Smooth muscle cell (in vitro differentiated cells): ENCODE data around the gene NECAB2. TPM values are rescaled to one million over a fixed set of nuclear protein-coding genes. Genes with fewer than 3 reads are reported as not detected.

Experiments used
- DNase-seq: peaks from one replicate; lab custom pipeline; 2025; ENCODE audit not compliant: unreplicated experiment; lab: John Stamatoyannopoulos, UW
- H2AFZ ChIP-seq: fragments of 200-600 bp; sonication (generic); 2 replicates; pipeline ENCODE4 v1.6.0; 2016; ENCODE audit warnings: antibody characterized with exemption, low read depth, mild to moderate bottlenecking
- H3F3A ChIP-seq: fragments of 200-600 bp; sonication (generic); 2 replicates; pipeline ENCODE4 v1.6.0; 2017; ENCODE audit warnings: antibody characterized with exemption, low read depth
- H3K27ac ChIP-seq: fragments of 200-600 bp; sonication (generic); 2 replicates; pipeline ENCODE4 v1.5.1; 2016; ENCODE audit warnings: low read depth, mild to moderate bottlenecking
- H3K27me3 ChIP-seq: fragments of 200-600 bp; sonication (generic); 2 replicates; pipeline ENCODE4 v1.6.1; 2016; ENCODE audit warnings: low read depth, mild to moderate bottlenecking
- H3K36me3 ChIP-seq: fragments of 200-600 bp; sonication (generic); 2 replicates; pipeline ENCODE4 v1.5.1; 2016; ENCODE audit warnings: low read depth
- H3K4me1 ChIP-seq: fragments of 200-600 bp; sonication (generic); 2 replicates; pipeline ENCODE4 v1.5.1; 2016; ENCODE audit warnings: low read depth
- H3K4me2 ChIP-seq: fragments of 200-600 bp; sonication (generic); 2 replicates; pipeline ENCODE4 v1.6.0; 2016; ENCODE audit warnings: mild to moderate bottlenecking
- H3K4me3 ChIP-seq: fragments of 200-600 bp; sonication (generic); 2 replicates; pipeline ENCODE4 v1.5.1; 2016; ENCODE audit warnings: mild to moderate bottlenecking
- H3K79me2 ChIP-seq: fragments of 200-600 bp; sonication (generic); 2 replicates; pipeline ENCODE4 v1.6.0; 2016; ENCODE audit warnings: low read depth, mild to moderate bottlenecking
- H3K9ac ChIP-seq: fragments of 200-600 bp; sonication (generic); 2 replicates; pipeline ENCODE4 v1.6.0; 2016; ENCODE audit warnings: low read depth
- H3K9me3 ChIP-seq: fragments of 200-600 bp; sonication (generic); replicated peaks from 2 replicates; pipeline ENCODE4 v1.5.1; 2016; ENCODE audit warnings: low read depth
- H4K20me1 ChIP-seq: fragments of 200-600 bp; sonication (generic); 2 replicates; pipeline ENCODE4 v1.6.0; 2016; ENCODE audit warnings: low read depth
- WGBS: methylation state at CpG from one replicate; pipeline ENCODE4 v1.1.7; 2016; ENCODE audit warnings: low lambda C conversion rate; 5-methylcytosine and 5-hydroxymethylcytosine counted together
- polyA plus RNA-seq: library from polyadenylated mRNA; unstranded; fragments of >200 nt; fragmentation: Nextera tagmentation; extraction: Ambion mirVana; gene quantifications from 2 replicates; pipeline ENCODE4 v1.2.1, GENCODE V29; 2016
- total RNA-seq: library from RNA; depleted of rRNA; stranded (reverse); fragments of >200 nt; gene quantifications from 2 replicates; pipeline ENCODE4 v1.2.3, GENCODE V29; 2014
- TF ChIP-seq, protein P1 (sequence below): fragments of 200-600 bp; sonication (generic); IDR thresholded peaks from 2 replicates; pipeline ENCODE4 v1.5.1; 2017; ENCODE audit warnings: borderline replicate concordance, mild to moderate bottlenecking, antibody characterized with exemption; ENCODE audit not compliant: insufficient read depth, poor library complexity, severe bottlenecking

The NECAB2 gene
- total and polyA plus RNA-seq, 2 experiments from 2014 or later: 0.22 to 1.7 TPM

DNA sequence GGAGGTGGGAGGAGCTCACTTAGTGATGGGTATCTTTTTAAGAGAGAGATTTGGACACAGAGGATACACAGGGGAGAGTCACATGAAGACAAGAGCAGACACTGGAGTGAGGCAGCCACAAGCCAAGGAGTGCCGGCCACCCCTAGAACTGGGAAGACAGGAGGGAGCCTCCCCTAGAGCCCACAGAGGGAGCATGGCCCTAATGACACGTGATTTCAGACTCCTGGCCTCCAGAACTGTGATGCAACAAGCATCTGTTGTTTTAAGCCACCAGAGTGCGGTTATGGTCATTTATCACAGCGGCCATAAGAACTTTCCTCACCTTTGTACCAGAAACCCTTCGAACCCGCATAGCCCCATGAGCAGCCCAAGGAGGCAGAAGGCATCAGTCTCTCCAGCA lies 41.2 kb downstream of the NECAB2 start:
- H3K9ac ChIP-seq: no peak overlapping the region
- no peaks in the 10 kb centered on the region for H3K9me3 ChIP-seq
- H3K4me1 ChIP-seq: no peaks in the 10 kb centered on the region
- no peaks in the 10 kb centered on the region for H3K79me2 ChIP-seq
- no peak overlapping the region for H2AFZ ChIP-seq
- no peaks in the 10 kb centered on the region for H3F3A ChIP-seq
- H3K27ac ChIP-seq: no peak overlapping the region
- DNase-seq: no peak
- H3K4me2 ChIP-seq: no peak overlapping the region
- no peaks in the 10 kb centered on the region for H3K36me3 ChIP-seq
- TF ChIP-seq, protein P1, sequence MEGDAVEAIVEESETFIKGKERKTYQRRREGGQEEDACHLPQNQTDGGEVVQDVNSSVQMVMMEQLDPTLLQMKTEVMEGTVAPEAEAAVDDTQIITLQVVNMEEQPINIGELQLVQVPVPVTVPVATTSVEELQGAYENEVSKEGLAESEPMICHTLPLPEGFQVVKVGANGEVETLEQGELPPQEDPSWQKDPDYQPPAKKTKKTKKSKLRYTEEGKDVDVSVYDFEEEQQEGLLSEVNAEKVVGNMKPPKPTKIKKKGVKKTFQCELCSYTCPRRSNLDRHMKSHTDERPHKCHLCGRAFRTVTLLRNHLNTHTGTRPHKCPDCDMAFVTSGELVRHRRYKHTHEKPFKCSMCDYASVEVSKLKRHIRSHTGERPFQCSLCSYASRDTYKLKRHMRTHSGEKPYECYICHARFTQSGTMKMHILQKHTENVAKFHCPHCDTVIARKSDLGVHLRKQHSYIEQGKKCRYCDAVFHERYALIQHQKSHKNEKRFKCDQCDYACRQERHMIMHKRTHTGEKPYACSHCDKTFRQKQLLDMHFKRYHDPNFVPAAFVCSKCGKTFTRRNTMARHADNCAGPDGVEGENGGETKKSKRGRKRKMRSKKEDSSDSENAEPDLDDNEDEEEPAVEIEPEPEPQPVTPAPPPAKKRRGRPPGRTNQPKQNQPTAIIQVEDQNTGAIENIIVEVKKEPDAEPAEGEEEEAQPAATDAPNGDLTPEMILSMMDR: no peak
- H3K4me3 ChIP-seq: no peak overlapping the region
- WGBS: 93% methylated on average over 6 of the region's 6 CpGs
- peaks cover 7% of the 10 kb centered on the region for H3K27me3 ChIP-seq
- no peaks in the 10 kb centered on the region for H4K20me1 ChIP-seq

DNA sequence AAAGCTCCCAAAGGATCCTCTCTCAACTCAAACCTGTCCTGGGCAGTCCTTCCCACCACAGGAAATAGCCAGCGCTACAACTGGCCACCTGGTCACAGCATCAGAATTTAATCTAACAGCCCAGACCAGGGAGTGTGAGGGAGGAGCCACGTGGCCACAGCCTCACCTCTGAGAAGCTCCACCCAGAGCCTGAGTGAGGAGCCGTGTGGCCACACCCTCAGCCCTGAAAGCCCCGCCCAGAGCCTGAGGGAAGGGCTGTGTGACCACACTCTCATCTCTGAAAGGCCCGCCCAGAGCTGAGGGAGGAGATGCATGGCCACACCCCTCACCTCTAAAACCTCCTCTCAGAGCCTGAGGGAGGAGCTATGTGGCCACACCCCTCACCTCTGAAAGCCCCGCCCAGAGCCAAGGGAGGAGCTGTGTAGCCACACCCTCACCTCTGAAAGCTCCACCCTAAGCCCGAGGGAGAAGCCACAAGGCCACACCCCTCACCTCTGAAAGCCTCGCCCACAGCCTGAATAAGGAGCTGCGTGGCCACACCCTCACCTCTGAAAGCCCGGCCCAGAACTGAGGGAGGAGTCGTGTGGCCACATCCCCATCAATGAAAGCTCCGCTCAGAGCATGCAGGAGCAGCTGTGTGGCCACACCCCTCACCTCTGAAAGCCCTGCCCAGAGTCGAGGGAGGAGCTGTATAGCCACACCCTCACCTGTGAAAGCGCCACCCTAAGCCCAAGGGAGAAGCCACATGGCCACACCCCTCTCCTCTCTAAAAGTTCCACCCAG lies 45.9 kb downstream of the NECAB2 start:
- no peak for DNase-seq
- Histone ChIP-seq H3K4me3 (no peak overlapping the region), H3K4me2 (no peak overlapping the region), H3K9me3 (no peaks in the 10 kb centered on the region), H3K27ac (no peak overlapping the region), H3F3A (no peaks in the 10 kb centered on the region), H2AFZ (no peak overlapping the region), H3K27me3 (no peaks in the 10 kb centered on the region), H3K4me1 (no peaks in the 10 kb centered on the region), H3K79me2 (no peaks in the 10 kb centered on the region), H3K36me3 (no peaks in the 10 kb centered on the region), H4K20me1 (no peaks in the 10 kb centered on the region), H3K9ac (no peak overlapping the region)
- WGBS: 19% methylated on average over 14 of the region's 14 CpGs
- TF ChIP-seq, protein P1: no peak

DNA sequence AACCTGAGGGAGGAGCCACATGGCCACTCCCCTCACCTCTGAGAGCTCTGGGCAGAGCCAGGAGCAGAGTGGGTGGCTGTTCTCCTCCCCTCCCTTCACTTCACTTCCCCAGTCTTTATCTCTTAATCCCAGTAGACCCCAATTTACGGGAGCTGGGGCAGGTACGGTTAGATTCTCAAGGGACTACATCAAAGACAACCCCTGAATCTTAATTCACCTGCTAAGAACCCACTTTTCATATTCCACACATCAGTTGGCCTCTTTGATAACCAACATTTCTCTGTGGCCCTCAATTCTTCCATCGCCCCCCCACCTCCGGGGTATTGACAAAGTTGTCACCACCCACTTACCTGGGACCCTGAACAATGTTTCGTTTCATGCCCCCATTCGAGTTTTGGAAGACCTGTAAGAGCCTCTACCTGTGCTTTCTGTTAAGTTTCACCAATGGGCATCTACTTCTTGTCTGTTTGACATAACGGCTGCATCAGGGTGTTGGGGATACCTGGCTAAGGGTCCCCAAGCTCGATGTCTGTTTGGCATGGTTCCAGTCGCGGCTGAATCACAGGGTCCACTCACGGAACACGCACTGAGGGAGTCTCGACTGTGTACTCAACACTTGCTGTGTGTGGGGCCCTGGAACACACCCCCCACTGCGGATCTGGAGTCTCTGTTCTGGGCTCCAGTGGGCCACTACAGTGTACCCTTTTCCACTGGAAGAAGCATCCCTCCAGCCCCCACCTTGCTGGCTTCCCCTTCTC lies 46.7 kb downstream of the NECAB2 start:
- Histone ChIP-seq H4K20me1 (no peaks in the 10 kb centered on the region), H3K4me1 (no peaks in the 10 kb centered on the region), H3K79me2 (no peaks in the 10 kb centered on the region), H3K36me3 (no peaks in the 10 kb centered on the region), H3K4me3 (no peak overlapping the region), H3F3A (no peaks in the 10 kb centered on the region), H3K27ac (no peak overlapping the region), H3K27me3 (no peaks in the 10 kb centered on the region), H3K9ac (no peak overlapping the region), H3K9me3 (no peaks in the 10 kb centered on the region), H3K4me2 (no peak overlapping the region), H2AFZ (no peak overlapping the region)
- TF ChIP-seq, protein P1: no peak
- 84% methylated on average over 14 of the region's 14 CpGs for WGBS
- DNase-seq: no peak

GRCh38 chr16:84015399-84015798 lies 47.4 kb downstream of the NECAB2 start:
- Histone ChIP-seq H2AFZ (no peak overlapping the region), H3K36me3 (no peaks in the 10 kb centered on the region), H3K9me3 (no peaks in the 10 kb centered on the region), H3K27me3 (no peaks in the 10 kb centered on the region), H3K4me2 (no peak overlapping the region), H3K9ac (no peak overlapping the region), H3K79me2 (no peaks in the 10 kb centered on the region), H3F3A (no peaks in the 10 kb centered on the region), H3K27ac (no peak overlapping the region), H3K4me1 (no peaks in the 10 kb centered on the region), H4K20me1 (no peaks in the 10 kb centered on the region), H3K4me3 (no peak overlapping the region)
- 94% methylated on average over 12 of the region's 12 CpGs for whole genome bisulfite sequencing
- TF ChIP-seq, protein P1: no peak
- DNase-seq: no peak
